Esophagus squamous epithelium (tissue), 5 donors: Measurements from ENCODE around the gene PPP2R5C. TPM values are rescaled to one million over a fixed set of nuclear protein-coding genes. Genes with fewer than 3 reads are reported as not detected.

ENCODE experiments used
- DNase-seq: peaks from one replicate; lab custom pipeline; 2025; lab: John Stamatoyannopoulos, UW
- H3K27ac ChIP-seq, 4 donors: fragments of 200-600 bp; sonication (generic); one replicate each; pipeline ENCODE4 v1.5.1; 2016 to 2019; ENCODE audit warnings: mild to moderate bottlenecking in 1 of 4
- H3K27me3 ChIP-seq, 4 donors: fragments of 200-600 bp; sonication (generic); 1 replicate in 3 of 4; 2 replicates in 1 of 4; pipeline versions ENCODE4 v1.5.1 to v1.6.0; 2017 to 2021; ENCODE audit warnings: antibody characterized with exemption in 1 of 4
- H3K36me3 ChIP-seq, 3 donors: fragments of 200-600 bp; sonication (generic); one replicate each; pipeline ENCODE4 v1.5.1; 2016 to 2019
- H3K4me1 ChIP-seq, 3 donors: fragments of 200-600 bp; sonication (generic); one replicate each; pipeline ENCODE4 v1.5.1; 2017 to 2019
- H3K4me3 ChIP-seq, 4 donors: fragments of 200-600 bp; sonication (generic); 1 replicate in 3 of 4; 2 replicates in 1 of 4; pipeline ENCODE4 v1.5.1; 2016 to 2019; ENCODE audit warnings: mild to moderate bottlenecking in 2 of 4, moderate library complexity in 1 of 4
- H3K9me3 ChIP-seq, 3 donors: fragments of 200-600 bp; sonication (generic); one replicate each; pipeline ENCODE4 v1.5.1; 2016 to 2019
- CTCF ChIP-seq, 6 experiments: fragments of 450-650 bp in 4 of 6; fragments of 200-600 bp in 2 of 6; sonication (generic) in 2 of 6; IDR thresholded peaks; one replicate each; pipeline ENCODE4 v1.5.1; 2016 to 2019; ENCODE audit warnings: antibody characterized with exemption in 6 of 6, mild to moderate bottlenecking in 4 of 6, moderate library complexity in 4 of 6
- POLR2A ChIP-seq, 4 donors: fragments of 450-650 bp; IDR thresholded peaks; one replicate each; pipeline ENCODE4 v1.6.1; 2017; ENCODE audit warnings: antibody characterized with exemption in 4 of 4, mild to moderate bottlenecking in 4 of 4, moderate library complexity in 3 of 4
- WGBS, 2 donors: methylation state at CpG; one replicate each; pipeline ENCODE4 v1.1.5; 2018; 5-methylcytosine and 5-hydroxymethylcytosine counted together
- intact Hi-C: fragments of 100-400 bp; cut with DNase I; formaldehyde crosslinking; loops from one replicate; pipeline ENCODE4 v1.15.0; 2022
- total RNA-seq, 4 donors: library from RNA; depleted of rRNA; stranded (reverse); fragments of >200 nt; gene quantifications; one replicate each; pipeline ENCODE4 v1.1.0, GENCODE V29; 2016
- donor health status: DM: yes; HTN: yes; CAD: no.

Gene PPP2R5C
- total RNA-seq, 4 donors from 2014 or later, result 66.3 to 92.3 (median 83.4) TPM

- TF ChIP-seq CTCF (IDR thresholded peaks at IDR 0.05), result no peak
- TF ChIP-seq POLR2A (IDR thresholded peaks at IDR 0.05), result no peak
- Histone ChIP-seq H3K9me3 (no peaks in the 10 kb centered on the region), H3K4me1 (no peaks in the 10 kb centered on the region), H3K27ac (no peak overlapping the region), H3K4me3 (no peak overlapping the region), H3K36me3 (peaks cover 35 to 100% (median 54%) of the 10 kb centered on the region in 3 donors), H3K27me3 (no peaks in the 10 kb centered on the region)
- DNase-seq, result no peak
- WGBS, 2 donors, result 91 to 94% methylated on average over 6 to 8 of the region's 8 CpGs
- intact Hi-C loops, result no loop called here
Observed at GRCh38 chr14:101898416-101898815, 136.9 kb downstream of the PPP2R5C start.

- Histone ChIP-seq H3K36me3 (peaks cover 35 to 100% (median 60%) of the 10 kb centered on the region in 3 donors), H3K27ac (no peak overlapping the region), H3K4me3 (no peak overlapping the region), H3K9me3 (no peaks in the 10 kb centered on the region), H3K4me1 (no peaks in the 10 kb centered on the region), H3K27me3 (no peaks in the 10 kb centered on the region)
- DNase-seq, result no peak
- TF ChIP-seq POLR2A (IDR thresholded peaks at IDR 0.05) (no peak), CTCF (IDR thresholded peaks at IDR 0.05) (no peak)
- 91 to 92% methylated on average over 11 of the region's 11 CpGs for WGBS, 2 donors
- intact Hi-C loops, result no loop called here
Observed at GRCh38 chr14:101899263-101899662, 137.8 kb downstream of the PPP2R5C start.

- no peaks in the 10 kb centered on the region for H3K4me1 ChIP-seq
- intact Hi-C loops, result no loop called here
- WGBS, 2 donors, result 83 to 94% methylated on average over 10 of the region's 10 CpGs
- no peak overlapping the region for H3K27ac ChIP-seq
- no peak overlapping the region for H3K4me3 ChIP-seq
- H3K36me3 ChIP-seq, result peaks cover 35 to 100% (median 70%) of the 10 kb centered on the region in 3 donors
- no peak for DNase-seq
- TF ChIP-seq POLR2A (IDR thresholded peaks at IDR 0.05), result no peak
- no peak for TF ChIP-seq CTCF (IDR thresholded peaks at IDR 0.05)
- H3K9me3 ChIP-seq, result no peaks in the 10 kb centered on the region
- no peaks in the 10 kb centered on the region for H3K27me3 ChIP-seq
Observed at GRCh38 chr14:101900253-101900652, 138.7 kb downstream of the PPP2R5C start.

- DNase-seq, result no peak
- intact Hi-C loops, result no loop called here
- Histone ChIP-seq H3K27me3 (no peaks in the 10 kb centered on the region), H3K4me3 (no peak overlapping the region), H3K4me1 (no peaks in the 10 kb centered on the region), H3K9me3 (no peaks in the 10 kb centered on the region), H3K36me3 (peaks cover 41 to 100% (median 73%) of the 10 kb centered on the region in 3 donors), H3K27ac (no peak overlapping the region)
- TF ChIP-seq POLR2A (IDR thresholded peaks at IDR 0.05) (no peak), CTCF (IDR thresholded peaks at IDR 0.05) (no peak)
- WGBS, 2 donors, result 93 to 94% methylated on average over 12 of the region's 13 CpGs
Observed at GRCh38 chr14:101903111-101903561, 141.6 kb downstream of the PPP2R5C start.

GRCh38 chr14:101905614-101906013 is 144.1 kb downstream of the PPP2R5C start:
- intact Hi-C loops, result no loop called here
- Histone ChIP-seq H3K27ac (no peak overlapping the region), H3K4me3 (no peak overlapping the region), H3K27me3 (no peaks in the 10 kb centered on the region), H3K9me3 (no peaks in the 10 kb centered on the region), H3K4me1 (no peaks in the 10 kb centered on the region), H3K36me3 (peaks cover 34 to 100% (median 68%) of the 10 kb centered on the region in 3 donors)
- TF ChIP-seq POLR2A (IDR thresholded peaks at IDR 0.05) (no peak), CTCF (IDR thresholded peaks at IDR 0.05) (no peak)
- no peak for DNase-seq
- 81% methylated on average over 9 of the region's 9 CpGs for WGBS, 2 donors
